ENCODE measurements around the gene STUB1.

Gene STUB1

GRCh38 chr16:714558-715476, 34.6 kb downstream of the STUB1 start, which contains the start of gene METRN:
Gene METRN, plus strand, starts transcription at chr16:715118. Its CDS starts 172 bp downstream, at chr16:715290.
- DNase-seq, result peak; percentile 87 to 89

- no peak for DNase-seq
These were observed 35.4 kb downstream of the STUB1 start for GRCh38 chr16:715477-716199.

GRCh38 chr16:716200-716568, 36.0 kb downstream of the STUB1 start:
- DNase-seq, result no peak

GRCh38 chr16:716768-717325, 36.6 kb downstream of the STUB1 start:
- no peak for DNase-seq

GRCh38 chr16:717450-718245, 37.4 kb downstream of the STUB1 start:
- DNase-seq, result no peak

GRCh38 chr16:718389-718788, 38.2 kb downstream of the STUB1 start:
- DNase-seq, result no peak

- DNase-seq, result no peak
These were observed 38.7 kb downstream of the STUB1 start for GRCh38 chr16:718922-719321.

GRCh38 chr16:719815-720446, 39.7 kb downstream of the STUB1 start:
- DNase-seq, result no peak

GRCh38 chr16:720447-720989, 40.3 kb downstream of the STUB1 start:
- DNase-seq, result peak in 1 of 2 donors; percentile 34

GRCh38 chr16:720990-721764, 41.0 kb downstream of the STUB1 start, which contains the start of gene ANTKMT:
Gene ANTKMT, plus strand, starts transcription at chr16:721146. Its CDS starts 129 bp downstream, at chr16:721275.
- DNase-seq, result peak; percentile 82 to 86

GRCh38 chr16:721765-722540, 41.7 kb downstream of the STUB1 start:
- DNase-seq, result peak in 1 of 2 donors; percentile 42

GRCh38 chr16:722835-723633, 42.8 kb downstream of the STUB1 start:
- no peak for DNase-seq

- no peak for DNase-seq
These were observed 43.5 kb downstream of the STUB1 start for GRCh38 chr16:723695-724094.

GRCh38 chr16:724188-725040, 44.2 kb downstream of the STUB1 start:
- no peak for DNase-seq

GRCh38 chr16:725041-725376, 44.8 kb downstream of the STUB1 start:
- DNase-seq, result no peak

- DNase-seq, result no peak
These were observed 45.4 kb downstream of the STUB1 start for GRCh38 chr16:725463-726187.

- DNase-seq, result no peak
These were observed 45.9 kb downstream of the STUB1 start for GRCh38 chr16:726188-726437.
